ENCODE measurements around the gene BGN. TPM values are rescaled to one million over a fixed set of nuclear protein-coding genes. Genes with fewer than 3 reads are reported as not detected.

BGN gene
- polyA plus RNA-seq, 3 donors = 144 to 189 (median 175) TPM

DNA sequence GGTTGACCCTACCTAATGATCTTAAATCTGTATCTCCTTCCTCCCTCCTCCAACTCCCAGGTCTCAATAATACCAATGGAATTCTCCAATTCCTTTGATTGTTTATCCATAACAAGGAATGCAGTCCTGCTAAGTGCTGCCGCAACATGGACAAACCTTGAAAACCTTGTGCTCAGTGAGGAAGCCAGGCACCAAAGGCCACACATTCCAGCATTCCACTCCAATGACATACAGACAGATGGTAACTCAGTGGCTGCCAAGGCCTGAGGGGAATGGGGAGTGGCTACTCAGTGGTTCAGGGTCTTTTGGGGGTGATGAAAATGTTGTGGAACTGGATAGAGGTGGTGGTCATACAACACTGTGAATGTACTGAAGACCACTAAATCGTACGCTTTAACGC is 34.8 kb upstream of the BGN start:
- DNase-seq (ENCODE audit: low read depth in 3 of 3, low spot score in 2 of 3) = no peak

DNA sequence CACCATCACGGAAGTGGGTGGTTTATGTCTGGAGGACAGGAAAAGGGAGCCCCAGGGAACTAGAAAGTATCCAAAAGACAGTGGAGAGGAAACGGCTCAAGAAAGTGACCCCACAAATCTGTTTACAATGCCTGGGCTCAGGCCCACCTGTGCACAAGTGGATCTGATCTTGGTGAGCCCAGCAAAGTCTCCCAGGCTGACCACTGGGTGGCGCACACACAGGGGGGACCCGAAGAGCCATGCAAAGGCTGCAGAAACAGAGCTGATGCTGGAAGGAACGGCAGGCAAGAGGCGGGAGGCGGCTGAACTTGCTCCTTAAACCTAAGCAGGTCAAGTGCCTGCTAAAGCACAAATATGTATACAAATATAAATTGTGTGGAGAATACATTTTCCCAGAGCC is 34.0 kb upstream of the BGN start:
- DNase-seq (ENCODE audit: low read depth in 3 of 3, low spot score in 2 of 3) = no peak

DNA sequence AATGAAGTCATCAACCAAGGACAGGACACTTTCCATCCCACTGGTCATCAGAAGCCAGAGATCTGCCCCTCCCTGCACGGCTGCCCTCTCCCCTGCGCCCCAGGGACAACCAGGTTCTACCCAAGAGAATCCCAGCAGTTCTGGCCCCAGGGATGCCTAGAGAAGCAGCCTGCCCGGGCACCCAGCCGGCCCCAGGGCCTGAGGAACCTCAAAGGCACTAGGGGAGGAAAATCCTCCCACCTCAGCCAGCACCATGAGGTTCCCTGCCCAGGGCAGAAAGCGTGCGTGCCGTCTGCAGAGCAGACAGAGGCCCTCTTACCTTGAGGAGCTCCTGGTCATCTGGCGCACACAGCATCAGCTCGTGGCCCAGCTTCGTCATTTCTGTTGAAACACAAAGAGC is 32.5 kb upstream of the BGN start:
- DNase-seq (ENCODE audit: low read depth in 3 of 3, low spot score in 2 of 3) = no peak

DNA sequence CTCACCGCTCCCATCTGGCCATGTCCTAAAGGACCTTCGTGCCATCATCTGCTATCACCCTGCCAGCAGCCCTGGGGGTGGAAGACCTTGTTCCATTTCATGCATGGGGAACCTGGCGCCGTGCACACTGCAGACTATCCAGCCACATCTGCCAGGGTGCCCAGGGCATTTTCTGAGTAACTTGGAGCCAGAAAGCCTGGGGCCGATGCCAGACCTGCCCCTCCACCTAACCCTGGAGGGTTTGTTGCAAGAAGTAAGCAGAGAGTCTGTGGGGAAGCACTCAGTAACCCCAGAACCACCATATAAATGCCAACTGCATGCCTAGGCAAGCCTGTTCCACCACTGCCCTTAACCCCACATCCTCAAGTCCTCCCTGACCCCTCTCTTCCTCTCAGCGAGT is 31.7 kb upstream of the BGN start:
- DNase-seq (ENCODE audit: low read depth in 3 of 3, low spot score in 2 of 3) = no peak

DNA sequence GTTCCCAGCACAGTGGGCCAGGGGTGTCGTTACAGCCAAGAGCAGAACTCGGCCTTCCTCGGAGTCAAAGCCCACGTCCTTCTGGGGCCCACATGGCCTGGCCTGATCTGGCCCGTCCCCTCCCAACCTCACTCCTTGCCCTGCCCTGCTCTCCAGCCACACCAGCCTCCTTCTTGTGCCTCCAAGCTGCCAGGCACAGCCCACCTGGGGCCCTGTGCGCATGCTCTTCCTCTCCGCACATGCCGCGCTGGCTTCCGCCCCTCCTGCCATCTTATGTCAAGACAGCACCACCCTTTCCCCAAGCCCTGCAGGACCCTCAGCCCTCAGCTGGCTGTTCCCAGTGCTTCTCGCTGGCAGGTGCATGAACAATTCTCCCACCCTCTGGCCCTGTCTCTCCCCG is 31.2 kb upstream of the BGN start:
- no peak for DNase-seq (ENCODE audit: low read depth in 3 of 3, low spot score in 2 of 3)

DNA sequence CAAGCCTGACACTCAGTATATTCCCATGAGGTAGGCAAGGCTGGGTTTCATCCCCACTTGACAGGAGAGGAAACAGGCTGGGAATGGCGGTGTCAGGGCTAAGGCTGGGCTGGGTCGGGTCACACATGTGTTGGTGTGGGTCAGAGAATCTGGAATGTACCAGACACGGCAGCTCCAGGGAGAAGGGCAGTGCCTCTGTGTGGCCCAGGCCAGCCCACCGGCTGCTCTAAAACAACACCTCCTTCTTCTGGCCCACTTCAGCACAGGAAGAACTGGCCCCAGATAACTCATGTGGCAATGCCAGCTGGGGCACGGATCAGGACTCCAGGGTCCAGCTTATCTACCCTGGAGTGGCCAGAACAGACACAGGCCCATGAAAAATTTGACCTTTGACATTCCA is 30.7 kb upstream of the BGN start:
- DNase-seq (ENCODE audit: low read depth in 3 of 3, low spot score in 2 of 3) = no peak

DNA sequence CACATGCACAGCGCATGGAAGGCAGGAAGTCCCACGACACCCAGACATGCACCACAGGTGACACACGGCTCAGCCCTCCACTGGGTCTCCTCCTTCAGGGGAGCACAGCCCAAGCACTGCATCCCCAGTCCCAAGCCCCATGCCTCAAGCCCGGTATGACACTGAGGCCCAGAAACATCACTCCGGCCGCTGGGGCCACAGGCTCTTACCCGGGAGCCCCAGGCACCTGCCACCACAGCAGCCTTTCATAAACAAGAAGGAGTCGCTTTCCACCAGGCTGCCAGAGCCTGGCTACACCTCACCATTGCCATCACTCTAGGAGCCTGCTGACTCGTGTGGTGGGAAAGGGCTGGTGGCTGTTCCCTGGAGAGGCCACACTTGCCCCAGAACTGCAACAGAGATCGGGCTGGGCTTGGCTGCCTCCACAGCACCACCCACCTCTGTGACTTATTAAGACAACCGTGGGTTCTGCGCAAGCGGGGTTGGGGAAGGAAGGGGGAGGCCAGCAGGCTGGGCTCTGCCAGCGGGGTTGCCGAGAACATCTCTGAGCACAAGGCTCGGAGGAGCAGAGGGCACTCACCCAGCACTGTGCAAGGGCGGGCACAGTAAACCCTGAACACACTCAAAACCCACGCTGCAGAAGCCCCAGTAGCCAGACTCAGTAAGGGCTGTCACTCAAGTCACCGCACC is 28.9 kb upstream of the BGN start:
- DNase-seq (ENCODE audit: low read depth in 3 of 3, low spot score in 2 of 3) = no peak

DNA sequence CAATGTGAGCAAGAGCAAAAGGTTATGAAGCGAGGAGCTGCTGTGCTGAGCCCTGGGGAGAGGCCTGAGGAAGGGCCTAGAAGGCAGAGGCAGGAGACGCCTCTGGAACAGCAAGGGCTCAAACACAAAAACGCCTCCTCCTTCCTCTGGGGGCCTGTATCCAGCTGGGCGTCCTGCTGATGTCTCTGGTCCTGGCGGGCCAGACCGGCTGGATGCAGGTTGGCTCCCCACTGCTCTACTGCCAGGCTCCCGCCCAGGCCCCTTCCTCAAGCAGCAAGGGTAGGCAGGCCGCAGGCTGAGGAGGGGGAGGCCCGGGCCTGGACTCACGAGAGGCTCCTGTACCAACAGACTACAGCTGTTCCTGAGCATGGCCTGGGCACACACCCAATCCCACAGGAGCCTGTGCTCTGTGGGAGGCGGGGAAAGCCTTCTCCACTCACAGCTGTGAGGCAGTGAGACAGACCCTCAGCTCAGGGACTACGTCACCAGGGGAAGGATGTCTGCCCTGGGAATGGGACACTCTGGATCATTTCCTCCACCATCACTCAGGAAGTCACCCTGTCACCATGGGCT is 26.7 kb upstream of the BGN start:
- no peak for DNase-seq (ENCODE audit: low read depth in 3 of 3, low spot score in 2 of 3)

DNA sequence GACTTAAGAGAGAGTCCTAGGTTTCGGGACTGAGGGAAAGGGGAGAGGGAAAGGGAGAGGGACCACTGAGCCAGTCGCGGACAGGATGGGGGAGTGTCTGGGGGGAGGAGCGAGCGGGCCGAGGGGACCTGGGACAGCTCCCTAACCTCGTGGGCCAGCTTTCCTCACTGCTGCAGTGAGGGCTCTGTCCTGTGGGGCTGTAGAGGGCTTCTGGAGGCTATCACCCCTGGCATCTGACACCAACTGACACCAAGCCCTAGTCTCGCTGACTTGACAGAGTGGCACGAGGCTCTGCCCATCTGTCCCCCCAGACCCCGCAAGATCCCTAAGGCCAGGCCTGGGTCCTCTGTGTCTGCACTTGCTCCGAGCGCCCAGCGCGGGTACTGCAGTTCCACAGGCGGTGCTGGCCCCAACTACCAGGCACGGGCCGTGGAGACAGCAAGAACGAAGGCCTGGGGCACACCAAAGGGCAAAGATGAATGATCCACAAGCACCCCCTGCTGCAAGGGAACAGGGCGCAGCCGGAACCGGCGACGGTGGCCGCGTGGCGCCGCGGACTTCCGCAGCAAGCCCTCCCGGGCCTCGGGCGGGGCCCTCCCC is 24.9 kb upstream of the BGN start:
- DNase-seq (ENCODE audit: low read depth in 3 of 3, low spot score in 2 of 3) = no peak

DNA sequence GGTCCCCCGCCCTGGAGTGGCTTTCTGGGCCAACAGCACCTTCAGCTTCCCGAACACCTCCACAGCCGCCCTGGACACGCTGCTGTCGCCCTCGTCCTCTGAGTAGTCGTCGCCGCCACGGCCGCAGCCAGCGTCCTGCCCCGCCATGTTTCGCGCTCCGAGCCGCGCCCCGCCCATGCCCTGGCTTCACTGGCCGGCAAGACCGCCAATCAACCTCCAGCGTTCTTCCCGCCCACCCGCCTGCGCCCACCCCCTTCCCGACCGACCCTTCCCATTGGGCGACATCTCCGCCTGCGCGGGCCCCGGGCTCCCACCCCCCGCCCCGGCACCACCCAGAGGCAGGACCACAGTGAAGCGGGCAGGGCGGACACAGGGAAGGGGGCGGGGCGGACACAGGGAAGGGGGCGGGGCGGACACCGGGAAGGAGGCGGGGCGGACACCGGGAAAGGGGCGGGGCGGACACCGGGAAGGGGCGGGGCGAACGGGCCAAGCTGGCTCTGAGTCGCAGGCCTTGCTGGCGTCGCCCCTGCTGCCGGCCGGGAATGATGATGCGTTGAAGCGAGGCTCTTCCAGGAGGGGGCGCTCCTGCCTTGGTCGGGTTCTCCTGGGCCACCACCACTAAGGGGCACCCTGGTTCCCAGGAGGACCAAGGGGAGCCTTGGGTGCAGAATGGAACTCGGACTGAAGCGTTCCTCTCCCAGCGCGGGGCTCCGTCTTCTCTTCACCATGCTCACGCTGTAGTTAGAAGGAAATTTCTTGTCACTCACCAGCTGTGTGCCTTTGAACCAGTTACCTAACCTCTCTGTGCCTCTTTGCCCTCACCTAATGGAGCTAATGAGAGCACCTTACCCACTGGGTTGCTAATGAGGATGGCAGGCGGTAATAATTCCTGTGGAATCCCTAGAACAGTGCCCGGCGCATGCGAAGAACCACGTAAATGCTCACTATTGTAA is 24.1 kb upstream of the BGN start, which contains the start of gene HAUS7:
HAUS7 (minus strand) TSS at position 166 of the 953 bp plus-strand sequence; CDS start at position 147, 19 bp downstream.
- peak; percentile 38 to 63 (median 58) for DNase-seq (ENCODE audit: low read depth in 3 of 3, low spot score in 2 of 3)

DNA sequence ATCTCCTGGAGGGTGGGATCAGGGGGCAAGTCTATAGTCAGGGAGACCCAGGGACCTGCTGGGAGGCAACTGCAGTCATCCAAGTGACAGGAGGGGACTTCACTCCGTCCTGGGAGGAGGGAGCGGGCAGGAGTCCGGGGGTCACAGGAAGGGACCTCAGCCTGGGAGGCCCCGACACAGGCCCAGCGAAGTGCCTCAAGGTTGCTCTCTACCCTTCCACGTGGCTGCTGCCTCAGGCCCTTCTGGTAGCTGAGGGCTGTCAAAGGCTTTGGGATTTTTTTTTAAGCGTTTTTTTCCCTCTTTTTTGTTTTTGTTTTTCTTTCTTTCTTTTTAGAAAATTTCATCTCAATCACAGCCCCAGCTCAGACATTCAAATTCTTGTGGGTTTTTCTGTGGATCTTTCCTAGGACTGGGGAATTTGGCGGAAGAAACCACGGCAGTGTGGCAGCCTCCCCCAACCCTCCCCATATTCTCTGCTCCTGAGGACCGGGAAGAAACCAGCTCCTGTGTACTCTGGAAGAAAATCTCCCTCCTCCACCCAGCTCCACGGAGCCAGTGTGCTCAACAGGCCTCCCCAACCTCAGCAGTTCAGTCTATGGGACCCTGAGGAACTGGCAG is 23.0 kb upstream of the BGN start:
- no peak for DNase-seq (ENCODE audit: low read depth in 3 of 3, low spot score in 2 of 3)

DNA sequence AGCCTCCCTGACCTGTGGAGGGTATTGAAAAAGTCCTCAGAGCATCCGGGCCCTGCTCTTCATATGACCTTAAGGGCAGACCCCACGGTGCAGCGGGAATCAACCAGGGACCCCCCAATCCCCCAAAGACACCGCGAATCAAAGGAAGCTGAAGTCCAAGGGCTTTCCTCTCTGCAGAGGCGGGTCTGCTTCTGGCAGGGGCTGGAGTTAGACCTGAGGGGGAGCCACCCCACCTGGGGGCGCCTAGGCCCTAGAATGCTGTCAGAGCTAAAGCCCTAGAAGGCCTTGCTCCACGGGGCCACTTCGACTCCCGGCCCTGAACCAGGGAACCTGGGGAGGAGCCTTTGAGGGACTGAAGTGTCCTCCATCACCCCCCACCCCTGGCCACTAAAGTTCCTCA is 21.7 kb upstream of the BGN start:
- DNase-seq (ENCODE audit: low read depth in 3 of 3, low spot score in 2 of 3) = no peak

DNA sequence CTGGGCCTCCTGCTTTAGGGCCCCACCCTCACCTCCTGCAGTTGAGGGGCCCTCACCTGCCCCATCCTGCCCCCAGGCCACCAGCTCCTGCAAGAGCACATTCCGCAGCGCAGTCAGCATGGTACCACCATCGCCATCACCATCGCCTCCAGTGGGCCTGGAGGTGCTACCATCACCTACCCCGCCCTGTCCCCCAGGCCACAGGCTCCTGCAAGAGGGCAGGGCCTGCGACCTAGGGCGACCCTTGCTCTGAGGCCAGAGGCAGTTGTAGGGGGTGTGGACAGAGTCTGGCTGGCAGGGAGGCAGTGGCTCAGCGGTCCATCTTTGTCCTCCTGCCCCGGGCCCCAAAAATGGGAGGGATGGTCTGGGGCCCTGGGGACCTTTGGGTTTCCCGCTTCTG is 20.5 kb upstream of the BGN start:
- no peak for DNase-seq (ENCODE audit: low read depth in 3 of 3, low spot score in 2 of 3)

DNA sequence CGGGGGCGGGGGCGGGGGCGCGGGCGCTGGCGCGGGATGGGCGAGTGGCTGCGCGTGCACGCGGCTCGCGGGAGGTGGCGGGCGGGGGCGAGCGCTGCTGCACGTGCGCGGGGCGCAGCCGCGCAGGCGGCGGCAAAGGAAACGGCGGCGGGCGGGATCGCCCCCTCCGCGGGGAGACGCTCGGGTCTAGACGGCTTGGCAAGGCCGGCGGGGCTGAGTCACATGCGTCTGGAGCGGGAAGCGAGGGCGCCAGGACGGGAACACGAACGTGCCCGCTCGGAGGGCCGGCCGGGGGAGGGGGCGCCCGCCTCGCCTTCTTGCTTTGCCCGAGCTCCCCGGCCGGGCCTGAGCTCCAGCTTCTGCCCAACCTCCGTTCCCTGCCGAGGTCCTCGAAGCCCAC is 20.1 kb upstream of the BGN start:
- no peak for DNase-seq (ENCODE audit: low read depth in 3 of 3, low spot score in 2 of 3)

DNA sequence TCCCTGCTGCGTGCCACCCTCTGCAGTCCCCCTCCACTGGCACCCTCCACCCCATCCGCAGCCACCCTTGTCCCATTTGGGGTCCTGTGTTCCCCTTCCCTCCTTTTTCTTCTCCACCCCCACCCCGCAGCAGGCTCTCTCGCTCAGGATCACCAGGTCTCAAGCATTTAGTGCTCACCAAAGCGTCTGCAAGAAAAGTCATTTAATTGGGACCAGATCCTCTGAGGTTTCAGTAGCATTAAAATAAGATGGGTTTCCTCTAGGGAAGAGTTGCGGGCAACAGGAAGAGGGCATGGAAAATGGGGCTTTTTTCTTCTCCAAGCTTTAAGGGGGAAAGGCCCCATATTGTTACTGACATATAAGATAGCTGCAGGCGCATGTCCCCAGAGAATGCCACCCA is 19.5 kb upstream of the BGN start:
- DNase-seq (ENCODE audit: low read depth in 3 of 3, low spot score in 2 of 3) = no peak

DNA sequence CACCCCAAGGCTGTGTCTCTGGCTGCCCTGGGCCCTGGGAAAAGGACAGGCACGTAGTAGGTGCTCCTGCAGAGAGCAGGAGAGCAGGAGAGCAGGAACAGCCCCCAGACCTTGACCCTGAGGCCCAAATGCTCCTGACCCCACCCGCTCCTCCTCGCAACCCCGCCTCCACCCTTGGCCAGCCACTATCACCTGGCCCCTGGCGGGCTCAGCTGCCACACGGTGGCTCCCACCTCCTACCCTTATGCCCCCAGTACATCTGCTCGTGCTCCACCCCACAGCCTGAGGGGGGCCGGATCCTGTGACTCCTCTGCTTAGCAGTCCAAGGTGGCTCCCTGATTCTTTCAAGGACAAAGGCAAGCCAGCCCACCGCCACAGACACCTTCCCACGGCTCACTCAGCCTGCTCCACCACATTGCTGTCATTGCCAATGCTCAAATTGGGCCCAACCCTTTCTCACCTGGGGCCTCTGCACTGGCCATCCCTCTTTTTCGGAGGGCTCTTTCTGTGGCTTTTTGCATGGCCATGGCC is 19.0 kb upstream of the BGN start:
- no peak for DNase-seq (ENCODE audit: low read depth in 3 of 3, low spot score in 2 of 3)

DNA sequence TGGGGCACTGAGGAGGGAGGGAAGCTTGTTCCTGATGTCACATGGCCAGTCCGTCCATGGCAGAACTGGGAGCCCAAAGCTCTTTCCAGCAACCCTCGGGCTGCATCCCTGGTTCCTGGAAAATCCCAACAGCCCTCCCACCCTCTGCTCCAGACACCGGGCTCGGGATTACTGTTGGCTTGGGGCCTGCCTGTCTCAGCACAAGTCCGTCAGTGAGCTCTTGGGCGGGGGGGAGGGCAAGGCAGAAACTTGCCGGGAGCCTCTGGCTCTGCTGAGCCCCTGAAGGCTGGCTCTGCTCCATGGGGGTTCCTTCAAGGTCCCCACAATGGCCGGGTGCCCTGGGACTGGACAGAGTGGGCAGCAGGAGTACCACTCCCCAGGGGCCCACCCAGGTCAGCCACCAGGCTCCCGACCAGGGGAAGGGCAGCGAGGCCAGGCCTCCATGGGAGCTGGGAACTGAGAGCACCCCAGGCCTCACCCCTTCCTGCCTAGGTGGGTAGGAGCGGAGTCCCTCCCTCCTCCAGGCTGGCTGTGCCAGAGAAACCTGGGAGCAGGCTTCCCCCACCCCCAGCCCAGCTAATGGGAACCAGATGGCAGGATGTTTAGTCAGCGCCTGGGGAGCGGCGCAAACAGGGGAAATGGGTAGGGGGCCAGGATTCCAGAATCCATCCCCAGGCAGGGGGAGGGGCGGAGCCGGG is 18.0 kb upstream of the BGN start:
- no peak for DNase-seq (ENCODE audit: low read depth in 3 of 3, low spot score in 2 of 3)

DNA sequence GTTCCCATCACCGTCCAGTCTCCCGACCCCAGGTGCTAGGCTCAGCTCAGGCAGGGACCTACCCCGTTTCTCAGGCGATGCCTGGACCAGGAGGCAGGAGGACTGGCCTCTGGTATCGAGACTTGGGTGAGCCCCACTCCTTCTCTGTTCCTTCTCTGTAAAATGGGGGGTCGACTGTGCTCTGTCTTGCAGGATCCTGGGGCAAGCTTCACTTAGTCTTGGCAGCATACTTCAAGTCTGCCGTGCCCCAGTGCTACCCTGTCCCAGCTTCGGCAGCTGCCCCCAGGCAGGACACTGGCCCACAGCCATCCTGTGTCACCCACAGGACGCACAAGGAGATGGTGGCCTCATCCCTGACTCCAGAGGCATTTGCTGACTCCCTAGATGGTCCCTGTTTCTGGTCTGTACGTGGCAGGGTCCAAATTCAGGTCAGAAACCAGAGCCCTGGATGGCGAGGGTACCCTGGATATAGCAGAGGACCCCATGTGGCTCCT is 17.4 kb upstream of the BGN start:
- no peak for DNase-seq (ENCODE audit: low read depth in 3 of 3, low spot score in 2 of 3)

DNA sequence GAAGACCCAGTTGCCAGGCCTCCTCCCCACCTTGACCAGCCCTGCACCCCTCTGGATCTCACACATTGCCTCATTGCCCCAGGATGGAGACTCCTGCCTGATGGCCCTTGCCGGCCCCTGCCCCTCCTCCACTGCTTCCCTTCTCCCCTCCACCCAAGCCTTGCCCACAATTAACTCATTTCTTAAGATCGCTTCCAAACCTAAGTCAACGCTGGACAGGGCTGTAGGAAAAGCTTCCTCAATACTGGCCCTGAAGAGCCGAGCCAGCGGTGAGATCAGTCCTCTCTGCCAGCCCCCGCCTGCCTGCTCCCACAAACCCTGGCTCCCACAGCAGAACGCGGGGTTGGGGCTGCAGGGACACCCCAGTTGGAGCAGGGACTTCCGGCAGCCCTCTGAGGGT is 16.9 kb upstream of the BGN start:
- DNase-seq (ENCODE audit: low read depth in 3 of 3, low spot score in 2 of 3) = no peak

DNA sequence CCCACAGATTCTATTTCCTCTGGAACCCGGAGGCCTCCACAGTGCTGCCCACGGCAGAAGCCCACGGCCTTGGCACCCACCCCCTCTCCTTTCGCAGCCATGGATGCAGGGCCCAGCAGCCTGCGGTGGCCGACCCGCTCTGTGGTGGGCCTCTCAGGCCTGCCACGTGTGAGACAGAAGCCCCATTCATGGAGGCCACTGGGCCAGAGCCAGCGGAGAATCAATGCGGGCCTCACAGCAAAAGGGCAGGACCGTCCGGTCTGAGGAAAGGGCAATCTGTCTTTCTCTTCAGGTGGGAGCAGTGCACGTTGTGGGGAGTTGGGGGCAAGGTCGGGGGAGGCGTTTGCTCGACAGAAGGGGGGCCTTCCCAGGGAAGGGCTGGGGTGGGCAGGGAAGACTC is 16.0 kb upstream of the BGN start:
- DNase-seq (ENCODE audit: low read depth in 3 of 3, low spot score in 2 of 3) = no peak
